Measurements from ENCODE around the gene SURF1.
A peak's percentile ranks its signal among the peaks of the same experiment; 100 is the strongest.
"Not testable (repeated sequence)": the region's sequence is repeated elsewhere in the genome, so short reads cannot be mapped to it uniquely, and the experiment has no call there.

The SURF1 gene

GRCh38 chr9:133342069-133342406 is 14.2 kb downstream of the SURF1 start:
- no peak for DNase-seq

GRCh38 chr9:133341369-133342068 is 14.8 kb downstream of the SURF1 start:
- DNase-seq = peak; percentile 32

GRCh38 chr9:133340916-133341315 is 15.4 kb downstream of the SURF1 start:
- no peak for DNase-seq

GRCh38 chr9:133340256-133340655 is 16.0 kb downstream of the SURF1 start:
- no peak for DNase-seq

GRCh38 chr9:133339641-133340040 is 16.6 kb downstream of the SURF1 start:
- no peak for DNase-seq

- DNase-seq = peak; percentile 91
Observed at GRCh38 chr9:133335924-133336811, 20.1 kb downstream of the SURF1 start, which contains the start of gene SURF6. TSS of gene SURF6 (minus strand) at chr9:133336188. CDS start at chr9:133336132, 56 bp downstream.

- DNase-seq = not testable (repeated sequence)
Observed at GRCh38 chr9:133334888-133335287, 21.4 kb downstream of the SURF1 start.

- DNase-seq = no peak
Observed at GRCh38 chr9:133334161-133334560, 22.1 kb downstream of the SURF1 start.

- no peak for DNase-seq
Observed at GRCh38 chr9:133333566-133333965, 22.7 kb downstream of the SURF1 start.

GRCh38 chr9:133333011-133333410 is 23.3 kb downstream of the SURF1 start:
- DNase-seq = no peak

- no peak for DNase-seq
Observed at GRCh38 chr9:133332381-133332730, 23.9 kb downstream of the SURF1 start.

- DNase-seq = no peak
Observed at GRCh38 chr9:133331641-133332380, 24.5 kb downstream of the SURF1 start.

- DNase-seq = no peak
Observed at GRCh38 chr9:133331221-133331620, 25.1 kb downstream of the SURF1 start.

GRCh38 chr9:133329306-133330156 is 26.8 kb downstream of the SURF1 start:
- DNase-seq = not testable (repeated sequence)

GRCh38 chr9:133327834-133328484 is 28.3 kb downstream of the SURF1 start:
- DNase-seq = no peak

- DNase-seq = not testable (repeated sequence)
Observed at GRCh38 chr9:133327021-133327420, 29.3 kb downstream of the SURF1 start.

GRCh38 chr9:133323991-133324703 is 32.1 kb downstream of the SURF1 start:
- no peak for DNase-seq

- DNase-seq = no peak
Observed at GRCh38 chr9:133323211-133323610, 33.1 kb downstream of the SURF1 start.

- DNase-seq = no peak
Observed at GRCh38 chr9:133322701-133323100, 33.6 kb downstream of the SURF1 start.

- DNase-seq = no peak
Observed at GRCh38 chr9:133321411-133321935, 34.8 kb downstream of the SURF1 start.

GRCh38 chr9:133320421-133320881 is 35.8 kb downstream of the SURF1 start:
- no peak for DNase-seq

Data from KG1 (cell line).